Lung (tissue), 12 donors: Measurements from ENCODE around the gene NEO1. TPM values are rescaled to one million over a fixed set of nuclear protein-coding genes. Genes with fewer than 3 reads are reported as not detected.

Experiments used
- ATAC-seq: fragments of 200-7000 bp; cut with Tn5 transposase; one replicate; pipeline ENCODE4 v1.9.1; 2020; ENCODE audit warnings: moderate number of reproducible peaks; ENCODE audit not compliant: insufficient read depth, low FRiP score
- DNase-seq, 3 donors: peaks; one replicate each; pipeline ENCODE4 v3.0.0-alpha.2; 2013 to 2017
- H3K27ac ChIP-seq, 2 donors: one replicate each; pipeline ENCODE4 v1.5.1; 2013; ENCODE audit warnings: mild to moderate bottlenecking in 2 of 2, moderate library complexity in 2 of 2, control low read depth in 1 of 2, inconsistent platforms in 1 of 2, low read depth in 1 of 2, low read length in 1 of 2
- H3K27me3 ChIP-seq, 3 donors: one replicate each; pipeline ENCODE4 v1.5.1; 2013; ENCODE audit warnings: low read length in 2 of 3; ENCODE audit not compliant: control insufficient read depth in 3 of 3, insufficient read depth in 3 of 3
- H3K36me3 ChIP-seq, 4 donors: one replicate each; pipeline ENCODE4 v1.5.1; 2013; ENCODE audit warnings: low read length in 4 of 4, mild to moderate bottlenecking in 1 of 4, moderate library complexity in 1 of 4; ENCODE audit not compliant: control insufficient read depth in 4 of 4, insufficient read depth in 4 of 4
- H3K4me1 ChIP-seq, 5 donors: one replicate each; pipeline ENCODE4 v1.5.1; 2013; ENCODE audit warnings: low read length in 5 of 5, mild to moderate bottlenecking in 2 of 5, moderate library complexity in 1 of 5; ENCODE audit not compliant: control insufficient read depth in 5 of 5, insufficient read depth in 5 of 5
- H3K4me3 ChIP-seq: one replicate; pipeline ENCODE4 v1.5.1; 2013; ENCODE audit warnings: mild to moderate bottlenecking, control low read depth, moderate library complexity
- H3K9ac ChIP-seq, 2 donors: one replicate each; pipeline ENCODE4 v1.5.1; 2013; ENCODE audit warnings: low read length in 2 of 2, control low read depth in 1 of 2; ENCODE audit not compliant: insufficient read depth in 1 of 2
- H3K9me3 ChIP-seq, 4 donors: one replicate each; pipeline ENCODE4 v1.5.1; 2013; ENCODE audit warnings: low read length in 3 of 4, mild to moderate bottlenecking in 1 of 4, moderate library complexity in 1 of 4; ENCODE audit not compliant: control insufficient read depth in 4 of 4, insufficient read depth in 3 of 4
- CTCF ChIP-seq: IDR thresholded peaks from 2 replicates; pipeline ENCODE4 v1.5.1; 2012; ENCODE audit warnings: mild to moderate bottlenecking; ENCODE audit errors: control extremely low read depth, extremely low read depth
- WGBS, 2 donors: extraction: QIAGEN DNeasy Blood & Tissue Kit; methylation state at CpG; one replicate each; pipeline ENCODE4 v1.1.7; 2013; 5-methylcytosine and 5-hydroxymethylcytosine counted together
- polyA plus RNA-seq, 2 donors: library from polyadenylated mRNA; stranded (reverse); fragments of 200-250 nt; gene quantifications; one replicate each; pipeline ENCODE4 v1.2.1, GENCODE V29; 2013
- total RNA-seq, 2 donors: library from RNA; depleted of rRNA in 1 of 2; stranded (reverse); fragments of >200 nt in 1 of 2; gene quantifications; one replicate each; pipeline ENCODE4 v1.2.1, GENCODE V29; 2014 to 2021
- donor health status: control.
- donor health status: control.
- donor health status: Bipolar disorder and iron deficiency.
- donor health status: healthy.
- donor health status: DM: yes; HTN: yes; CAD: no.

NEO1 gene
- total and polyA plus RNA-seq, 4 donors: 6.9 to 70.8 (median 16.5) TPM

GRCh38 chr15:73079565-73079964, 27.3 kb downstream of the NEO1 start:
- no peak for ATAC-seq
- DNase-seq: no peak
- H3K27ac ChIP-seq: no peak overlapping the region
- H3K27me3 ChIP-seq: no peaks in the 10 kb centered on the region
- H3K4me1 ChIP-seq: peaks cover 1 to 31% (median 6%) of the 10 kb centered on the region in 5 donors
- H3K4me3 ChIP-seq: no peak overlapping the region
- H3K9me3 ChIP-seq: no peaks in the 10 kb centered on the region
- TF ChIP-seq CTCF: no peak
- no peak overlapping the region for H3K9ac ChIP-seq
- no peaks in the 10 kb centered on the region for H3K36me3 ChIP-seq
- 10 to 25% methylated on average over 3 of the region's 3 CpGs for WGBS, 2 donors

GRCh38 chr15:73081321-73081958, 29.2 kb downstream of the NEO1 start:
- Histone ChIP-seq H3K9me3 (peaks cover 0 to 4% (median 0%) of the 10 kb centered on the region in 4 donors), H3K27me3 (no peaks in the 10 kb centered on the region), H3K36me3 (peaks cover 0 to 4% (median 0%) of the 10 kb centered on the region in 4 donors), H3K4me3 (no peak overlapping the region), H3K4me1 (peaks cover 0 to 31% (median 6%) of the 10 kb centered on the region in 5 donors), H3K27ac (no peak overlapping the region), H3K9ac (no peak overlapping the region)
- peak; percentile 15 to 89 (median 83) for DNase-seq
- TF ChIP-seq CTCF: peak; percentile 79
- WGBS, 2 donors: 39 to 40% methylated on average over 3 of the region's 3 CpGs
- ATAC-seq: no peak

- no peak for ATAC-seq
- TF ChIP-seq CTCF: no peak
- no peak overlapping the region for H3K9ac ChIP-seq
These were observed 30.5 kb downstream of the NEO1 start for GRCh38 chr15:73082812-73083211.

DNA sequence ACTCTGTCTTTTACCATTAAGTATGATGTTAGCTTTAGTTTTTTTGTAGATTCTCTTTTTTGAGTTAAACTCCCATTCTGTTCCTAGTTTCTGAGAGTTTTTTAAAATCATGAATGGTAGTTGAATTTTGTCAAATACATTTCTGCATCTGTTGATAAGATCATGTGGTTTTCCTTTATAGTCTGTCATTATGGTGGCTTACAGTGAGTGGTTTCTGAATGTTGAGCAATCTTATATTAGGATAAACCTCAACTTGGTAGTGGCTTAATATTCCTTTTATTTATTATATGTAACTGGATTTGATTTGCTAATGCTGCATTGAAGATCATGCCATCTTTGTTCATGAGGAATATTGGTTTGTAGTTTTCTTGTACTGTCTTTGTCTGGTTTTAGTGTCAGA, 34.8 kb downstream of the NEO1 start:
- ATAC-seq (no peak), DNase-seq (no peak)
- H3K9me3 ChIP-seq: peaks cover 0 to 4% (median 0%) of the 10 kb centered on the region in 4 donors
- peaks cover 0 to 4% (median 0%) of the 10 kb centered on the region in 5 donors for H3K4me1 ChIP-seq
- H3K4me3 ChIP-seq: no peak overlapping the region
- TF ChIP-seq CTCF: no peak
- no peaks in the 10 kb centered on the region for H3K27me3 ChIP-seq
- H3K27ac ChIP-seq: no peak overlapping the region
- no peak overlapping the region for H3K9ac ChIP-seq
- peaks cover 0 to 4% (median 0%) of the 10 kb centered on the region in 4 donors for H3K36me3 ChIP-seq

More at GRCh38 chr15:73082812-73083211, 30.5 kb downstream of the NEO1 start:
- WGBS, 2 donors: 26 to 27% methylated on average over 2 of the region's 2 CpGs
- peak in 1 of 3 donors; percentile 12 for DNase-seq
- peaks cover 0 to 4% (median 0%) of the 10 kb centered on the region in 4 donors for H3K9me3 ChIP-seq
- no peaks in the 10 kb centered on the region for H3K27me3 ChIP-seq
- peaks cover 0 to 31% (median 6%) of the 10 kb centered on the region in 5 donors for H3K4me1 ChIP-seq
- no peak overlapping the region for H3K27ac ChIP-seq
- no peak overlapping the region for H3K4me3 ChIP-seq
- peaks cover 0 to 4% (median 0%) of the 10 kb centered on the region in 4 donors for H3K36me3 ChIP-seq
